GM12878 (cell line): ENCODE results near the gene STAG1. TPM values are rescaled to one million over a fixed set of nuclear protein-coding genes. Genes with fewer than 3 reads are reported as not detected.

Experiments
- ATAC-seq: fragments of 200-7000 bp; cut with Tn5 transposase; 3 replicates; pipeline ENCODE4 v1.9.1; 2020; ENCODE audit warnings: mild to moderate bottlenecking, moderate library complexity
- BruUV-seq: library from RNA; stranded (reverse); fragments of 400-500 nt; replicated peaks from 2 replicates; lab custom pipeline; 2021; lab: Mats Ljungman, UMichigan
- CTCF ChIA-PET: fragments of 300-600 bp; sonication (Branson Sonifier 250); formaldehyde crosslinking; extraction: SDS; loops from one replicate; lab custom pipeline; 2021; ENCODE audit warnings: inconsistent platforms; lab: Yijun Ruan, JAX
- POLR2A ChIA-PET: fragments of 350-600 bp; formaldehyde crosslinking; extraction: SDS; loops from one replicate; lab custom pipeline; 2021; ENCODE audit warnings: inconsistent platforms; lab: Charles Lee
- RAD21 ChIA-PET: fragments of 300-600 bp; sonication (Branson Sonifier 250); formaldehyde crosslinking; loops from one replicate; lab custom pipeline; 2023; ENCODE audit warnings: antibody characterized with exemption; ENCODE audit not compliant: unreplicated experiment; lab: Charles Lee
- SMC1A ChIA-PET: fragments of 300-600 bp; sonication (Branson Sonifier 250); formaldehyde crosslinking; loops from one replicate; lab custom pipeline; 2023; ENCODE audit not compliant: unreplicated experiment, uncharacterized antibody; lab: Charles Lee
- DNase-seq: peaks from one replicate; pipeline ENCODE4 v3.0.0-alpha.2; 2011; ENCODE audit warnings: low read depth, low spot score
- FAIRE-seq: peaks from 3 replicates; lab custom pipeline; 2011; peaks lifted over from hg19 to GRCh38; lab: Jason Lieb, UNC
- H2AFZ ChIP-seq: 2 replicates; pipeline ENCODE4 v1.6.0; 2011; ENCODE audit warnings: low read depth, low read length, control low read depth; ENCODE audit not compliant: control insufficient read depth
- H3K27ac ChIP-seq: 2 replicates; pipeline ENCODE4 v1.5.1; 2011; ENCODE audit warnings: control low read depth; ENCODE audit not compliant: control insufficient read depth, insufficient read depth
- H3K27me3 ChIP-seq, 2 experiments: replicated peaks in 1 of 2; 2 replicates each; pipeline versions ENCODE4 v1.6.0 to v1.6.1; 2011; ENCODE audit warnings: low read length in 1 of 2; ENCODE audit not compliant: control insufficient read depth in 2 of 2, insufficient read depth in 2 of 2
- H3K36me3 ChIP-seq, 2 experiments: 2 replicates each; pipeline ENCODE4 v1.5.1; 2011; ENCODE audit warnings: low read length in 1 of 2; ENCODE audit not compliant: control insufficient read depth in 2 of 2, insufficient read depth in 2 of 2
- H3K4me1 ChIP-seq: 2 replicates; pipeline ENCODE4 v1.6.1; 2011; ENCODE audit warnings: mild to moderate bottlenecking, low read length, moderate library complexity, mixed read lengths; ENCODE audit not compliant: control insufficient read depth, insufficient read depth
- H3K4me2 ChIP-seq: 2 replicates; pipeline ENCODE4 v1.6.0; 2011; ENCODE audit warnings: control low read depth; ENCODE audit not compliant: control insufficient read depth, insufficient read depth
- H3K4me3 ChIP-seq: fragments of 200-600 bp; sonication (generic); 2 replicates; pipeline ENCODE4 v1.5.1; 2016
- H3K79me2 ChIP-seq: 2 replicates; pipeline ENCODE4 v1.6.0; 2011; ENCODE audit warnings: low read length; ENCODE audit not compliant: control insufficient read depth, insufficient read depth
- H3K9ac ChIP-seq: 2 replicates; pipeline ENCODE4 v1.8.0; 2011; ENCODE audit warnings: low read length, control low read depth, mixed read lengths; ENCODE audit not compliant: control insufficient read depth, insufficient read depth
- H3K9me3 ChIP-seq: replicated peaks from 3 replicates; pipeline ENCODE4 v1.5.1; 2011; ENCODE audit warnings: mild to moderate bottlenecking, low read length; ENCODE audit not compliant: control insufficient read depth, insufficient read depth
- H4K20me1 ChIP-seq: 2 replicates; pipeline ENCODE4 v1.6.0; 2011; ENCODE audit not compliant: control insufficient read depth, insufficient read depth
- CBX3 ChIP-seq: fragments of 200-600 bp; sonication (generic); IDR thresholded peaks from 2 replicates; pipeline ENCODE4 v1.6.1; 2016; ENCODE audit warnings: low read depth, borderline replicate concordance
- GATAD2B ChIP-seq: fragments of 450-650 bp; conservative IDR thresholded peaks from 2 replicates; pipeline ENCODE4 v1.6.1; 2017; ENCODE audit warnings: low read depth, mild to moderate bottlenecking, moderate library complexity
- HCFC1 ChIP-seq: fragments of 150-350 bp; IDR thresholded peaks from 2 replicates; pipeline ENCODE4 v1.6.1; 2014; ENCODE audit warnings: low read length
- NBN ChIP-seq: fragments of 450-650 bp; IDR thresholded peaks from 2 replicates; pipeline ENCODE4 v1.6.1; 2016
- RELA ChIP-seq: fragments of 450-650 bp; IDR thresholded peaks from 2 replicates; pipeline ENCODE4 v1.8.0; 2014; ENCODE audit warnings: borderline replicate concordance; ENCODE audit not compliant: partially characterized antibody
- SPI1 ChIP-seq: IDR thresholded peaks from 2 replicates; pipeline ENCODE4 v1.6.1; 2011; ENCODE audit warnings: low read depth, mild to moderate bottlenecking, low read length, moderate library complexity, borderline replicate concordance; ENCODE audit not compliant: insufficient read depth
- ZNF207 ChIP-seq: fragments of 450-650 bp; IDR thresholded peaks from 2 replicates; pipeline ENCODE4 v1.6.1; 2014; ENCODE audit warnings: antibody characterized with exemption, mild to moderate bottlenecking, borderline replicate concordance
- WGBS: methylation state at CpG from one replicate; pipeline ENCODE4 v1.1.6; 2016; ENCODE audit warnings: low lambda C conversion rate; ENCODE audit not compliant: insufficient replicate concordance, insufficient coverage; ENCODE audit errors: missing lambda C conversion rate; 5-methylcytosine and 5-hydroxymethylcytosine counted together
- in situ Hi-C: fragments of 300-500 bp; cut with MboI; formaldehyde crosslinking; loops from 9 replicates; pipeline ENCODE4 v1.14.3; 2018; ENCODE audit warnings: mixed read lengths
- intact Hi-C: fragments of 100-400 bp; cut with micrococcal nuclease; formaldehyde crosslinking; loops from one replicate; pipeline ENCODE4 v1.14.2; 2022; ENCODE audit not compliant: unreplicated experiment
- polyA plus RNA-seq, 11 experiments: library from polyadenylated mRNA; depleted of rRNA in 4 of 11; unstranded in 6 of 11; stranded (reverse) in 5 of 11; fragments of >200 nt; fragmentation: Nextera tagmentation in 4 of 11; fragmentation: Illumina TruSeq in 1 of 11; extraction: Ambion mirVana in 4 of 11; extraction: Trizol in 1 of 11; gene quantifications; 1 replicate in 1 of 11; 2 replicates in 10 of 11; pipeline versions ENCODE4 v1.2.1 to v1.2.3, GENCODE V29; 2011 to 2016; ENCODE audit warnings: inconsistent platforms in 2 of 11, missing spikeins in 2 of 11, low read depth in 1 of 11
- total RNA-seq, 4 experiments: library from RNA; depleted of rRNA in 3 of 4; stranded (reverse); fragments of >200 nt in 3 of 4; fragmentation: Illumina TruSeq in 1 of 4; extraction: Trizol in 1 of 4; gene quantifications; 2 replicates each; pipeline versions ENCODE4 v1.2.1 to v1.2.3, GENCODE V29; 2013 to 2021
- TF ChIP-seq, protein P1 (sequence below): IDR thresholded peaks from 2 replicates; pipeline ENCODE4 v1.6.1; 2011; ENCODE audit warnings: low read depth, low read length, improper control_type of control experiment, borderline replicate concordance
- TF ChIP-seq, protein P2 (sequence below): fragments of 450-650 bp; IDR thresholded peaks from 2 replicates; pipeline ENCODE4 v1.6.1; 2017; ENCODE audit warnings: antibody characterized with exemption, mild to moderate bottlenecking, moderate library complexity
- TF ChIP-seq, protein P3 (sequence below): IDR thresholded peaks from 2 replicates; pipeline ENCODE4 v1.6.1; 2011; ENCODE audit warnings: borderline replicate concordance, low read depth, mild to moderate bottlenecking, moderate library complexity, low read length; ENCODE audit not compliant: insufficient read depth, poor library complexity, severe bottlenecking

The STAG1 gene
- total and polyA plus RNA-seq, 10 of the 15 experiments (the other 5 are each of a cell fraction or from before 2014, with no cell fraction given): 4.4 to 30.1 (median 20.2) TPM

- intact Hi-C loops: no loop called here
- RAD21 ChIA-PET: no interaction called here
- no TSS peak for BruUV-seq
- H3K9me3 ChIP-seq: no peaks in the 10 kb centered on the region
- in situ Hi-C loops: no loop called here
- DNase-seq: no peak
- H2AFZ ChIP-seq: no peak overlapping the region
- no peaks in the 10 kb centered on the region for H3K79me2 ChIP-seq
- ATAC-seq: no peak
- 88% methylated on average over 5 of the region's 5 CpGs for WGBS
- FAIRE-seq: no peak
- POLR2A ChIA-PET: no interaction called here
- CTCF ChIA-PET: interaction anchor here (1.4 kb wide), 1 partner anchor 440 kb away, joined by 3 read pairs; the partner anchor contains the start of gene STAG1
- no peaks in the 10 kb centered on the region; a peak in 1 of 4 replicates for H3K36me3 ChIP-seq
- H3K4me2 ChIP-seq: no peak overlapping the region
- H3K27me3 ChIP-seq: no peaks in the 10 kb centered on the region
- H3K4me3 ChIP-seq: no peak overlapping the region
- no peak overlapping the region for H3K27ac ChIP-seq
- TF ChIP-seq, protein P1, sequence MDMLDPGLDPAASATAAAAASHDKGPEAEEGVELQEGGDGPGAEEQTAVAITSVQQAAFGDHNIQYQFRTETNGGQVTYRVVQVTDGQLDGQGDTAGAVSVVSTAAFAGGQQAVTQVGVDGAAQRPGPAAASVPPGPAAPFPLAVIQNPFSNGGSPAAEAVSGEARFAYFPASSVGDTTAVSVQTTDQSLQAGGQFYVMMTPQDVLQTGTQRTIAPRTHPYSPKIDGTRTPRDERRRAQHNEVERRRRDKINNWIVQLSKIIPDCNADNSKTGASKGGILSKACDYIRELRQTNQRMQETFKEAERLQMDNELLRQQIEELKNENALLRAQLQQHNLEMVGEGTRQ: no peak
- no peak for TF ChIP-seq CBX3
- TF ChIP-seq, protein P2, sequence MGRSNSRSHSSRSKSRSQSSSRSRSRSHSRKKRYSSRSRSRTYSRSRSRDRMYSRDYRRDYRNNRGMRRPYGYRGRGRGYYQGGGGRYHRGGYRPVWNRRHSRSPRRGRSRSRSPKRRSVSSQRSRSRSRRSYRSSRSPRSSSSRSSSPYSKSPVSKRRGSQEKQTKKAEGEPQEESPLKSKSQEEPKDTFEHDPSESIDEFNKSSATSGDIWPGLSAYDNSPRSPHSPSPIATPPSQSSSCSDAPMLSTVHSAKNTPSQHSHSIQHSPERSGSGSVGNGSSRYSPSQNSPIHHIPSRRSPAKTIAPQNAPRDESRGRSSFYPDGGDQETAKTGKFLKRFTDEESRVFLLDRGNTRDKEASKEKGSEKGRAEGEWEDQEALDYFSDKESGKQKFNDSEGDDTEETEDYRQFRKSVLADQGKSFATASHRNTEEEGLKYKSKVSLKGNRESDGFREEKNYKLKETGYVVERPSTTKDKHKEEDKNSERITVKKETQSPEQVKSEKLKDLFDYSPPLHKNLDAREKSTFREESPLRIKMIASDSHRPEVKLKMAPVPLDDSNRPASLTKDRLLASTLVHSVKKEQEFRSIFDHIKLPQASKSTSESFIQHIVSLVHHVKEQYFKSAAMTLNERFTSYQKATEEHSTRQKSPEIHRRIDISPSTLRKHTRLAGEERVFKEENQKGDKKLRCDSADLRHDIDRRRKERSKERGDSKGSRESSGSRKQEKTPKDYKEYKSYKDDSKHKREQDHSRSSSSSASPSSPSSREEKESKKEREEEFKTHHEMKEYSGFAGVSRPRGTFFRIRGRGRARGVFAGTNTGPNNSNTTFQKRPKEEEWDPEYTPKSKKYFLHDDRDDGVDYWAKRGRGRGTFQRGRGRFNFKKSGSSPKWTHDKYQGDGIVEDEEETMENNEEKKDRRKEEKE: no peak
- TF ChIP-seq GATAD2B: no peak
- TF ChIP-seq ZNF207: no peak
- TF ChIP-seq SPI1: no peak
- TF ChIP-seq, protein P3, sequence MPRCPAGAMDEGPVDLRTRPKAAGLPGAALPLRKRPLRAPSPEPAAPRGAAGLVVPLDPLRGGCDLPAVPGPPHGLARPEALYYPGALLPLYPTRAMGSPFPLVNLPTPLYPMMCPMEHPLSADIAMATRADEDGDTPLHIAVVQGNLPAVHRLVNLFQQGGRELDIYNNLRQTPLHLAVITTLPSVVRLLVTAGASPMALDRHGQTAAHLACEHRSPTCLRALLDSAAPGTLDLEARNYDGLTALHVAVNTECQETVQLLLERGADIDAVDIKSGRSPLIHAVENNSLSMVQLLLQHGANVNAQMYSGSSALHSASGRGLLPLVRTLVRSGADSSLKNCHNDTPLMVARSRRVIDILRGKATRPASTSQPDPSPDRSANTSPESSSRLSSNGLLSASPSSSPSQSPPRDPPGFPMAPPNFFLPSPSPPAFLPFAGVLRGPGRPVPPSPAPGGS: no peak
- TF ChIP-seq HCFC1: no peak
- no peak for TF ChIP-seq RELA
- no peak for TF ChIP-seq NBN
- H3K4me1 ChIP-seq: no peaks in the 10 kb centered on the region
- no peak overlapping the region for H3K9ac ChIP-seq
- no peaks in the 10 kb centered on the region for H4K20me1 ChIP-seq
- SMC1A ChIA-PET: no interaction called here
These were observed 440.2 kb downstream of the STAG1 start for GRCh38 chr3:136311968-136312367.
